ENCODE measurements around the gene CFAP299. TPM values are rescaled to one million over a fixed set of nuclear protein-coding genes. Genes with fewer than 3 reads are reported as not detected.
"Not testable (repeated sequence)": the region's sequence is repeated elsewhere in the genome, so short reads cannot be mapped to it uniquely, and the experiment has no call there.

CFAP299 gene
- total RNA-seq, 2 donors from 2014 or later, result not detected

- ATAC-seq (ENCODE audit: insufficient number of reproducible peaks, low FRiP score, low read depth) (no peak), DNase-seq (ENCODE audit: low spot score) (no peak)
- TF ChIP-seq CTCF (IDR thresholded peaks at IDR 0.05), result no peak
- Histone ChIP-seq H3K27ac (no peak overlapping the region), H3K4me3 (no peak overlapping the region), H3K9me3 (no peaks in the 10 kb centered on the region), H3K27me3 (replicated peaks; ENCODE audit: insufficient read depth) (no peaks in the 10 kb centered on the region), H3K36me3 (no peaks in the 10 kb centered on the region), H3K4me1 (ENCODE audit: control insufficient read depth in 1 of 2, low read depth in 2 of 2) (no peaks in the 10 kb centered on the region)
Observed at GRCh38 chr4:80788798-80789197, 453.3 kb downstream of the CFAP299 start.

- no peaks in the 10 kb centered on the region for H3K9me3 ChIP-seq
- no peak overlapping the region for H3K27ac ChIP-seq
- no peak overlapping the region for H3K4me3 ChIP-seq
- ATAC-seq (ENCODE audit: insufficient number of reproducible peaks, low FRiP score, low read depth) (no peak), DNase-seq (ENCODE audit: low spot score) (no peak)
- no peaks in the 10 kb centered on the region for H3K4me1 ChIP-seq (ENCODE audit: control insufficient read depth in 1 of 2, low read depth in 2 of 2)
- TF ChIP-seq CTCF (IDR thresholded peaks at IDR 0.05), result no peak
- no peaks in the 10 kb centered on the region for H3K36me3 ChIP-seq
- no peaks in the 10 kb centered on the region for H3K27me3 ChIP-seq (replicated peaks; ENCODE audit: insufficient read depth)
Observed at GRCh38 chr4:80790152-80790551, 454.6 kb downstream of the CFAP299 start.

GRCh38 chr4:80793660-80794059 lies 458.1 kb downstream of the CFAP299 start:
- ATAC-seq (ENCODE audit: insufficient number of reproducible peaks, low FRiP score, low read depth); DNase-seq (ENCODE audit: low spot score); H3K27me3 ChIP-seq (replicated peaks; ENCODE audit: insufficient read depth); H3K4me1 ChIP-seq (ENCODE audit: control insufficient read depth in 1 of 2, low read depth in 2 of 2); H3K9me3 ChIP-seq; H3K27ac ChIP-seq; H3K36me3 ChIP-seq; H3K4me3 ChIP-seq: not testable (repeated sequence)

- H3K9me3 ChIP-seq, result peaks cover 7% of the 10 kb centered on the region
- no peaks in the 10 kb centered on the region for H3K4me1 ChIP-seq (ENCODE audit: control insufficient read depth in 1 of 2, low read depth in 2 of 2)
- no peaks in the 10 kb centered on the region for H3K36me3 ChIP-seq
- no peak overlapping the region for H3K4me3 ChIP-seq
- no peak for ATAC-seq (ENCODE audit: insufficient number of reproducible peaks, low FRiP score, low read depth)
- DNase-seq (ENCODE audit: low spot score), result no peak
- TF ChIP-seq CTCF (IDR thresholded peaks at IDR 0.05), result no peak
- no peak overlapping the region for H3K27ac ChIP-seq
- H3K27me3 ChIP-seq (replicated peaks; ENCODE audit: insufficient read depth), result no peaks in the 10 kb centered on the region
Observed at GRCh38 chr4:80798082-80798481, 462.6 kb downstream of the CFAP299 start.

GRCh38 chr4:80800719-80801118 lies 465.2 kb downstream of the CFAP299 start:
- DNase-seq (ENCODE audit: low spot score); H3K27me3 ChIP-seq (replicated peaks; ENCODE audit: insufficient read depth); ATAC-seq (ENCODE audit: insufficient number of reproducible peaks, low FRiP score, low read depth): not testable (repeated sequence)

GRCh38 chr4:80803337-80803736 lies 467.8 kb downstream of the CFAP299 start:
- H3K4me3 ChIP-seq, result no peak overlapping the region
- ATAC-seq (ENCODE audit: insufficient number of reproducible peaks, low FRiP score, low read depth) (no peak), DNase-seq (ENCODE audit: low spot score) (no peak)
- H3K27ac ChIP-seq, result no peak overlapping the region
- no peaks in the 10 kb centered on the region for H3K27me3 ChIP-seq (replicated peaks; ENCODE audit: insufficient read depth)
- no peaks in the 10 kb centered on the region for H3K9me3 ChIP-seq
- no peaks in the 10 kb centered on the region for H3K36me3 ChIP-seq
- TF ChIP-seq CTCF (IDR thresholded peaks at IDR 0.05), result no peak
- H3K4me1 ChIP-seq (ENCODE audit: control insufficient read depth in 1 of 2, low read depth in 2 of 2), result no peaks in the 10 kb centered on the region

More at GRCh38 chr4:80800719-80801118, 465.2 kb downstream of the CFAP299 start:
- H3K4me1 ChIP-seq (ENCODE audit: control insufficient read depth in 1 of 2, low read depth in 2 of 2); H3K27ac ChIP-seq; H3K4me3 ChIP-seq; H3K9me3 ChIP-seq; H3K36me3 ChIP-seq: not testable (repeated sequence)
